ENCODE results near the gene GCNT4. TPM values are rescaled to one million over a fixed set of nuclear protein-coding genes. Genes with fewer than 3 reads are reported as not detected.
"Not testable (repeated sequence)": the region's sequence is repeated elsewhere in the genome, so short reads cannot be mapped to it uniquely, and the experiment has no call there.

Gene GCNT4, protein sequence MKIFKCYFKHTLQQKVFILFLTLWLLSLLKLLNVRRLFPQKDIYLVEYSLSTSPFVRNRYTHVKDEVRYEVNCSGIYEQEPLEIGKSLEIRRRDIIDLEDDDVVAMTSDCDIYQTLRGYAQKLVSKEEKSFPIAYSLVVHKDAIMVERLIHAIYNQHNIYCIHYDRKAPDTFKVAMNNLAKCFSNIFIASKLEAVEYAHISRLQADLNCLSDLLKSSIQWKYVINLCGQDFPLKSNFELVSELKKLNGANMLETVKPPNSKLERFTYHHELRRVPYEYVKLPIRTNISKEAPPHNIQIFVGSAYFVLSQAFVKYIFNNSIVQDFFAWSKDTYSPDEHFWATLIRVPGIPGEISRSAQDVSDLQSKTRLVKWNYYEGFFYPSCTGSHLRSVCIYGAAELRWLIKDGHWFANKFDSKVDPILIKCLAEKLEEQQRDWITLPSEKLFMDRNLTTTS
- polyA plus RNA-seq (2013, experiment 1 of 2; ENCODE audit: insufficient read length): 15.5 TPM
- 17.6 TPM for polyA plus RNA-seq (2013, experiment 2 of 2; ENCODE audit: insufficient read length)

DNA sequence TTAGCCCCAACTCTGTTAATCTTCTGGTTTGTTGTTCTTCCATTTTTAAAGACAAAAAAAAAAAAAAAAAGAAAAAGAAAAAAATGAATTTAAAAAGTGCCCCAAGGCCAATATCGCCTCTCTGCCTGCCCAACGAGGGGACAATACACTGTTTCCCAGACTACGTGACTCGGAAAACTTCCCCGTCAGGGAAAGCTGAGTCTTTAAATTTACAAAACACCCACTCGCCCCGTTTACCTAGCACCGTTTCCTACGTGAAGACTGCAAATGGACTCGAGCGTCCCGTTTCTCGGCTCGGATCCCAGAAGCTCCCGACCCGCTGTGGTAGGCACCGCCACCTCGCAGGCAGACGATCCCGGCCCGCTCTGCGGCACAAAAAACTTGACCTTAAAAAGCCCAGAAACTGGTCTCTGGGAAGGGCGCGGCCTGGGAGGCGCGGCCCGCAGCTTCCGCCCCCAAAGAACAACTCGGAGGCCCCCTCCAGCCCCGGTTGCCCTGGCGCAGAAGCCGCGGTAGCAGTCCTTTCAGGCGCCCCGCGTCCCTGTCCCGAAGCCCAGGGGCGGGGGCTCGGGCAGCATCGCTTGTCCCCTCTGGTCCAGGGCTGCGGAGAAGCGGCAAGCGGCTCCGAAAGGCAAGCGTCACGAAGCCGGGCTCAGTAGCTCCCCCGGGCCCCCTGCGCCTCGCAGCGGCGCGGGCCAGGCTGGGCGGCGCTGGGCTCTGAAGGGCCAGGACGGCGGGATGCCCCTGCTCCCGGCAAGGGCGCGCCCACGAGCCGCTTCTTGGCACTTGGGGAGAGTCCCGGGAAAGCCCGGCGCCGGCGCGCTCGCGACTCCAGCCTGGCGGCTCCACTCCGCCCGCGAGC lies at the start of gene GCNT4:
Gene GCNT4, minus strand, starts transcription at position 367 of the 862 bp plus-strand sequence. CDS start 22,521 bp downstream, outside the sequence.
- peak; percentile 60 for DNase-seq

DNA sequence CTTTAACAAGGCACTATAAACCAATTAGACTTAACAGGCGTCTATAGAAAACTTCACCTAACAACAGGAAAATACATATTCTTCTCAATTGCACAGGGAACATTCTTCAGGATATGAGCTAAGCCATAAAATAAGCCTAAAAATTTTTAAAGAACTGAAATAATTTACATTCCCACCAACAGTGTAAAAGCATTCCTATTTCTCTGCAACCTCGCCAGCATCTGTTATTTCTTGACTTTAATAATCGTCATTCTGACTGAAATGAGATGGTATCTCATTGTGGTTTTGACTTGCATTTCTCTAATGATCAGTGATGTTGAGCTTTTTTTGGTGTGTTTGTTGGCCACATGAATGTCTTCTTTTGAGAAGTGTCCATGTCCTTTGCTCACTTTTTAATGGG lies 43.6 kb upstream of the GCNT4 start:
- peak; percentile 31 for DNase-seq

DNA sequence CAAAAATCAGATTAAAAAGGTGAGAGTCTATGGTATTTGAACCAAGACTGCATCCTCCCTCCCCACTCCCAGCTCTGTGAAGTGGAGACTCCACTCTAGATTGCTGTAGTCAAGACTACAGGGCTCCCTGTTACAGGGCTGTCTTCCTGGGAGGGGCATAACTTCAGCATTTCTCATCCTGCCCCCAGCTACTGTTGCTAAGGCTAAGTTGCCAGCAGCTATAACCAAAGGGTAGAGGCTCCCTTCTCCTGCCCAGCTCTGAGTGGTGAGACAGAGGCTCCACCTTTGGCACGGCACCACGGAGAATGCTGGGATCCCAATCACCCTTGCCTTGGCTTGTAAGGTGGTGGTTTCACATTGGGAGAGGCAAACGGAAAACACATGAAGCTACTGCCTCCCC lies 39.2 kb upstream of the GCNT4 start:
- peak; percentile 1 for DNase-seq

- no peak for DNase-seq
Measured at GRCh38 chr5:75089662-75090061, 37.3 kb upstream of the GCNT4 start.

GRCh38 chr5:75089137-75089536 lies 36.8 kb upstream of the GCNT4 start:
- DNase-seq: no peak

DNA sequence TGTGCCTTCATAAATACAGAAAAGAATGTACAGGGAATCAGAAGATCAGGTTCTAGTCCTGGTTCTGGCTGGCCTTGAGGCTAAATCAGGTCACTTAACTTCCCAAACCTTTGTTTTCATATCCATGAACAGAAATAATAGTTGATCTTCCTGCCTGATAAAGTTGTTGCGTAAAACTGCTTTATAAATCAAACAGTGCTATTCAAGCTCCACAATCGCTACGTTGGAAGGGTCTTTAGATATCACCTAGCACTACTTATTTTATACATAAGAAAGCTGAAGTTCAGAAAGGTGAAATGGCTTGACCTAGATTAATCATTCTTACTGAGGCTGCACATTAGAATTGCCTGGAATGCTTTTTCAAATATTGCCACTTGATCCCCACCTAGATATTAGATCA lies 36.3 kb upstream of the GCNT4 start:
- no peak for DNase-seq

DNA sequence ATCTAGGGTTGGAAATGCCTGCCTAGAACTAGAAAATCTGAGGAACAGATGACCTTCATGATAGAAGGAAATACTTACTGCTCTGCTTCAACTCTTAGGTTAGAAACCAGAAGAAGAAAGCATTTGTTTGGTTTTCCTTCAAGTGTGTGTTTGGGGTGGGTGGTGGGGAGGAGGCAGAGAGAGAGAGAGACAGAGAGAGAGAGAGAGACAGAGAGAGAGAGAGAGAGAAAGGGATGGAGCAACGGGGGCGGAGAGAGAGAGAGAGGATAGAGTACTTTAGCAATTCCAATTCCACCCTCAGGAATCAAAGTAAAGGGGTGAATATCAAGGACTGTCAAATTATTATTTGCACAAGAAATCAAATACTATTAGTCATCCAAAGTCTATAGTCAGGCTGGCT lies 29.2 kb upstream of the GCNT4 start:
- no peak for DNase-seq

DNA sequence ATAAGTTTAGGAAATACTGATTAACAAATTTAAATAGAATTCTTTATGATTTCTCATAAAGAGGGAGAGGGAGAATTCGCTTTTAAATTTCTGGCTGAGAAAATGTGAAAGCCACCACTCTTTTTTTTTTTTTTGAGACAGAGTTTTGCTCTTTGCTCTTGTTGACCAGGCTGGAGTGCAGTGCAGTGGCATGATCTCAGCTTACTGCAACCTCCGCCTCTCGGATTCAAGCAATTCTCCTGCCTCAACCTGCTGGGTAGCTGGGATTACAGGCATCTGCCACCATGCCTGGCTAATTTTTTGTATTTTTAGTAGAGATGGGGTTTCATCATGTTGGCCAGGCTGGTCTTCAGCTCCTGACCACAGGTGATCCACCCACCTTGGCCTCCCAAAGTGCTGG lies 27.0 kb upstream of the GCNT4 start:
- not testable (repeated sequence) for DNase-seq

- no peak for DNase-seq
Measured at GRCh38 chr5:75078027-75078426, 25.7 kb upstream of the GCNT4 start.

DNA sequence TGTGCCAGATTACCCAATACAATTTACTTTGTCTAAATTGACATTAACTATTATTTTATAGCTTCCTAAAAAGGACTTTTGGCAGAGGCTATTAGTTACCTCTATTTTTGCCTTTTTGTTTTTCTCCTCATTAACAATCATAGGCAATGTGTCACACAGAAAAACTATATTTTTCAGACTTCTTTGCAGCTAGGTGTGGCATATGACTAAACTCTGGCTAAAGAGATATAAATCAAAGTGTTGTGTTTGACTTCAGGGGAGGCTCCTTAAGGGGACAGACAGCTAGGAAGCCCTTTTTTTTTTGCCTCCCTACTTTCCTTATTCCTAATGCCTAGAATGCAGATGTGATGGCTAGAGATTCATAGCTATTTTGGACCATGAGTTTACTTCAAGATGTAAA lies 19.7 kb upstream of the GCNT4 start:
- DNase-seq: no peak

DNA sequence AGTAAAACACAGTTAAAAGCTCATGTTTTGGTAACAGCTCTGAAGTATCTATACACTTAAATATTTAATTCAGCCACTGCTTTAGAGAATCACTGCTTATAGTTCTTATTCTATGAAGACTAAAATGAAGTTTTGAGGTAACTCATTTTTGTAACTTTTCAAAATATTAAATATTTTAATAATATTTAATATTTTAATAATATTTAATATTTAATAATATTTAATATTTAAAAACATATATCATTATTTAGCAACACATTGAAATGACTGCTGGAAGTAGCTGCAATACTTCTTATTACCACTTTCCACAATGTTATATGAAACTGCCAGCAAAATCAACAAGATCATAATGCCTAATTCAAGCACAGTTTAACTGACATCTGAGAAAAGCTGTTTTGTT lies 18.7 kb upstream of the GCNT4 start:
- DNase-seq: no peak

DNA sequence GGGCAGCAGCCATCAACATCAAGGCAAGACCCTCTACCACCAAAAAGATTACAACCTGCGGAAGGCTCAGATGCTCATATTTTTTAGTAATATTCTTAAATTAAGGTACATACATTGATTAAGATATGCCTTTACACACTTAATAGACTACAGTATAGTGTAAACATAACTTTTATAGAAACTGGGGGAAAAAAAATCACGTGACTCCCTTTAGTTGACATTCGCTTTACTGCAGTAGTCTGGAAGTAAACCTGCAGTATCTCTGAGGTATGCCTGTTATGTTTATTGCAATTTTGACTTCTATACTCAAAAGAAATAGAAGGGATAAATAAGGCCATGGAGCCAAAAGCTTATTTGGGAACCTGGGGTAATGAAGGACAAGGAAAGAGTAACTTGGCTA lies 15.1 kb upstream of the GCNT4 start:
- DNase-seq: no peak

DNA sequence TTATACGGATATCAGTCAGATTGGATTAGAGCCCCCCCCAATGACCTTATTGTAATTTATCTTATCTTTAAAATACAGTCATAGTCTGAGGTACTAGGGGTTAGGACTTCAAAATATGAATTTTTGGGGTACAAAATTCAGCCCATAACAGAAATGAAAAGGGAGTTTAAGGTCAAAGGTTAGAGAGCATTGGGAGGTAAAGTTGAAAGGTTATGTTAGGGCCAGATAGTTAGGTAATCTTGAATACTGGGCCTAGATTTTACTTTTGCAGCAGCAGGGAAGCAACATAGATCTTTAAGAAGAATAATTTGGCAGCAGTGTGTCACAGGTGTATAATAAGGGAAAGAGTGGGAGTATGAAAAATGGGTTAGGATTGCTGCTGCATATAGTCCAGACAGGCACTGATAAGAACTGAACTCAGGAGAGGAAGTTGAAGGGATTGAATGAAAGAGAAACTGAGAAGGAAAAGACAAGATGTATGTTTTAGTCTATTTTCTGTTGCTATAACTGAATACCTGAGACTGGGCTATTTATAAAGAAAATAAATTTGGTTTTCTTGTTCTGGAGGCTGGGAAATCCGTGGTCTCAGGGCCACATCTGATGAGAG lies 10.7 kb upstream of the GCNT4 start:
- DNase-seq: no peak

DNA sequence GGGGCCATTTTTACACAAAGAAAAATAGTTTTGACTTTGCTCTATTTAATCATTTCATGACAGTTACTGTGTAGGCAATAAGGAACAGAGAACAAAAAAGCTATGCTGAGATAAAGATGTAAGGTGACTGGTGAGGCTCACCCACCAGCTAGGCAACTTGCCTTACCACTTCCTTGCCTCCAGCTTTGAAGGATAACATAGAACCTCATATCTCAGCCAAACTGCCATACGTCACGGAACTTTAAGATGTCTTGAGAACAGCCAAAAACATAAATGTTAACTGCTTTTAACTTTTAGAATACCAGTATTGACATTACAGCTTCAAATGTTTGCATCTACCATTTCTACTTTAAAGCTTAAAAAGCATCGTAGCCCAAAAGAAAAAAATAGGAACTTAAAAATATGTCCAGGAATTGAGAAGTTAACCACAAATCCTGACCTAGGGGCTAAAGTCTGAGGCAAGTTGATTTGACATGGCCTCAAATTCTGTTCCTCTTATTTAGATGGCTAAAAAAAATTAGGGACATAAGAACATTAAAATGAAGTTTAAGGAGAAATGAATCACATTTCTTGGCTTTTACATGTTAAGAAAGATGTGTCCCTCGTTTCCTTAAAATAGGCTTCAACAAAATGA lies 7.7 kb upstream of the GCNT4 start:
- DNase-seq: no peak

DNA sequence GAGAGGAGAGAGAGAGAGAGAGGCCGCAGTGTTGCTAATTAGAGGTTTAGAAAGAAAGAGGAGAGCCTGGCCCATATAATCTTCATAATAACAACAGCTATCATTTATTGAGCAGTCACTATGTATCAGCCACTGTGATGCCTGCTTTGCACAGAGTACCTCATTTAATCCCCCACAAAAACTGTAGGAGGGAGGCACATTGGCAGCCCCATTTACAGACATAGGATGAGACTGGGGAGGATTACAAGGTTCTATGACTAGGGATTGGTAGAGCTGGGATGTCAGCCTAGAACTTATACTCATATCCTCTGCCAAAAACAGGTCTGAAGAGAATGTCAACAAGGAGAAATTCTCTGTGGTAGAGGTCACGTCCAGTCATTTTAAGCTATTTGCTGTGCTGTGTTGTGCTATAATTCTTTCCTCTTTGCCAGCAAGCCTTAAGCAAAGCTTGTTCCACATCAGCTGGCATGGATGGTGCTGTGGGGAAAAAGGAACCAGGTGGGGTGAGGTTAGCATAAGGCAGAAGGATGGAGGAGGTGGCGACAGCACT lies 6.7 kb upstream of the GCNT4 start:
- no peak for DNase-seq

DNA sequence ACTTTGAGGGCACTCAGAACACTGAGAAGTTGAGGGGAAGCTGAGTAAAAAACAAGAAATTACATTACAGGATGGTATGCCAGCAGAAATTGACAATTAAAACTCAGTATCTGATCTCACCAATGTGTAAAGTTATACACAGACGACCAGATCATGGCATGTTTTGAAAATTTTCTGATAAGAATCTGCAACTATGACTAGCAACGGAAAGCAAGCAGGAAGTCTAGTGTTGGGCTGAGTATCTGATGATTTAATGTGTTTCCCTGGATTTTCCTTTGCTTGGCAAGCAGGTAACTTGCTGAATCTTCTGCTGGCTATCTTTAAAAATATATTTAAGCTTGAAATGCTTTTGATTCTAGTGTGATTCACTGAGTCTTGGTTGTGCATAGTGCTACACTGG lies 5.2 kb upstream of the GCNT4 start:
- no peak for DNase-seq

DNA sequence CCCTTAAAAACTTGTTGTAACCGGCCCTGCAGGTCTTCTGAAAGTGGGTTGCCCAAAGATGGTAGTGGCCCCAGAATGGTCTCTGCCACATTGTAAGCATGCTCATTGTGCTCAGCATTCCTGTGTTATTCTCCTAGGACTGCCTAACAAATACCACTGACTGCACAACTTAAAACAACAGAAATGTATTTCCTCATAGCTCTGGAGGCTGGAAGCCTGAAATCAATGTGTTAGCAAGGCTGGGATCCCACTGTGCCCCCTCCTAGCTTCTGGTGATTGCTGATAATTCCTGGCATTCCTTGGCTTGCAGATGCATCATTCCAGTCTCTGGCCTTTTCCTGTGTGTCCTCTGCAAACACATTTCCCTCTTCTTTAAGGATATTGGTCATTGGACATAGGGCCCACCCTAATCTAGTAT lies 3.4 kb upstream of the GCNT4 start:
- peak; percentile 98 for DNase-seq

- DNase-seq: peak; percentile 87
Measured at GRCh38 chr5:75054134-75054930, 2.0 kb upstream of the GCNT4 start.

- peak; percentile 86 for DNase-seq
Measured at GRCh38 chr5:75053304-75054133, 1.2 kb upstream of the GCNT4 start.

DNA sequence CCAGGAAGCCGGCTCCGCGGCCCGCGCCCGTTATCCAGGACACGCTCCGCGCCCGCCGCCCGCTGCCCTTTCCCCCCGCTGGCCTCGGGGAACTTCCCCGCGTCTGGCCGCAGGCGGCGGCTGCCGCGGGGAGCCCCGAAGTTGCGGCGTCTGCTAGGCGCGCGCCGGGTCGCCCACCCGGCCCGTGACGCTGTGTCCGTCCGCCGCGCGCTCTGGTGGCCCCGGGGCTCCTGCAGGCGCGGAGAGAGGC lies 621 bp upstream of the GCNT4 start:
- no peak for DNase-seq
